ENCODE results near the gene SCNN1G.

- TF ChIP-seq CTCF (IDR thresholded peaks at IDR 0.05) (no peak), EP300 (IDR thresholded peaks at IDR 0.05) (no peak)
Measured at GRCh38 chr16:23172583-23172982, 10.0 kb upstream of the SCNN1G start.
